Measurements from ENCODE around the gene CGNL1. TPM values are rescaled to one million over a fixed set of nuclear protein-coding genes. Genes with fewer than 3 reads are reported as not detected.

CGNL1 gene
- total RNA-seq, 2 donors from 2014 or later, result not detected

- H3K9me3 Mint-ChIP-seq, result no peaks in the 10 kb centered on the region
Observed at GRCh38 chr15:57505949-57506391, 129.7 kb downstream of the CGNL1 start.

GRCh38 chr15:57506422-57506821 is 130.1 kb downstream of the CGNL1 start:
- no peak for ATAC-seq (replicated peaks)
- H3K4me1 Mint-ChIP-seq, result no peaks in the 10 kb centered on the region
- H3K27me3 Mint-ChIP-seq, result no peaks in the 10 kb centered on the region
- H3K36me3 Mint-ChIP-seq (ENCODE audit: low read depth), result no peaks in the 10 kb centered on the region
- no peak overlapping the region for H3K4me3 Mint-ChIP-seq
- no peaks in the 10 kb centered on the region for H3K9me3 Mint-ChIP-seq
- no peak overlapping the region for H3K27ac Mint-ChIP-seq

More at GRCh38 chr15:57505949-57506391, 129.7 kb downstream of the CGNL1 start:
- no peaks in the 10 kb centered on the region for H3K27me3 Mint-ChIP-seq
- H3K27ac Mint-ChIP-seq, result no peak overlapping the region
- H3K4me1 Mint-ChIP-seq, result no peaks in the 10 kb centered on the region
- H3K36me3 Mint-ChIP-seq (ENCODE audit: low read depth), result no peaks in the 10 kb centered on the region
- H3K4me3 Mint-ChIP-seq, result no peak overlapping the region
- ATAC-seq (replicated peaks), result no peak

DNA sequence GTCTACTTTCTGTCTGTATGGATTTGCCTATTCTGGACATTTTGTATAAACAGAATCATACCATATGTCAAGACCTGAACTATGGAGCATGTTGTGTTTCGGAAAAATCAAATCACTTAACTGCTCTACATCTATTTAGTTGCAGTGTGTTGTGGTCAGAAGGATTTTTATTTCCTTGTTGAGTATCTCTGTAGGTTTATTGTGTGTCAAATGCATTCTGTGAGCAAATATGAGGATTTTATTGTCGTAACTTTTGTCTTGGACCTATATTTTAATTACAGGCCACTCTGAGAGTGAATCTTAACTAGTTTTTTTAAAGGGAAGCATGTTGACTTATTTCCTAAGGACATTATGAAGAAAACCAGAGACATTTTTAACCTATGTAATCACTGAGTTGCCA is 130.8 kb downstream of the CGNL1 start:
- Mint-ChIP-seq H3K4me3 (no peak overlapping the region), H3K9me3 (no peaks in the 10 kb centered on the region), H3K36me3 (ENCODE audit: low read depth) (no peaks in the 10 kb centered on the region), H3K4me1 (no peaks in the 10 kb centered on the region), H3K27ac (no peak overlapping the region), H3K27me3 (no peaks in the 10 kb centered on the region)
- ATAC-seq (replicated peaks), result no peak

DNA sequence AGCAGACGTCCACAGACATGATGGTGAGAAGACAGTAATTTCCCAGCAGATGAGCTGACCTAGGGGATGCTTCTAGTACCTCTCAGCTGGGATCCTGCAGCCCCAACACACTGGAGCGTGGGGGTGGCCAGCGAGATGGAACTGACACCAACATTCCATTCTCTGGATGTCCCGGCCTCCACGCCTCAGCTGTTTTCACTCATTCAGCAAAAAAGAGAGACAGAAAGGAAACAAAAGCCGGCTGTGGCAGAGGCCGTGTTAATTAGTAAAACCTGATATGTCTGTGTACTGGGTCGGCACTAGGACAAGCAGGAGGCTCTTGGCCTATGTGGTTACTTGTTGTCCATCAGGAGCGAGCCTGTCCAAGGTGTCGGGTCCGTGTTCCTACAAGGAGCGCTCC is 132.8 kb downstream of the CGNL1 start:
- no peak overlapping the region for H3K4me3 Mint-ChIP-seq
- no peak for ATAC-seq (replicated peaks)

GRCh38 chr15:57509965-57510364 is 133.7 kb downstream of the CGNL1 start:
- Mint-ChIP-seq H3K36me3 (ENCODE audit: low read depth) (no peaks in the 10 kb centered on the region), H3K4me3 (no peak overlapping the region), H3K27ac (no peak overlapping the region), H3K27me3 (no peaks in the 10 kb centered on the region), H3K4me1 (no peaks in the 10 kb centered on the region), H3K9me3 (no peaks in the 10 kb centered on the region)
- no peak for ATAC-seq (replicated peaks)

More for the DNA sequence above, 132.8 kb downstream of the CGNL1 start:
- H3K27ac Mint-ChIP-seq, result no peak overlapping the region
- H3K27me3 Mint-ChIP-seq, result no peaks in the 10 kb centered on the region
- no peaks in the 10 kb centered on the region for H3K36me3 Mint-ChIP-seq (ENCODE audit: low read depth)
- no peaks in the 10 kb centered on the region for H3K9me3 Mint-ChIP-seq
- no peaks in the 10 kb centered on the region for H3K4me1 Mint-ChIP-seq

- H3K36me3 Mint-ChIP-seq (ENCODE audit: low read depth), result no peaks in the 10 kb centered on the region
- H3K4me1 Mint-ChIP-seq, result no peaks in the 10 kb centered on the region
- H3K4me3 Mint-ChIP-seq, result no peak overlapping the region
- no peaks in the 10 kb centered on the region for H3K27me3 Mint-ChIP-seq
- no peak overlapping the region for H3K27ac Mint-ChIP-seq
- H3K9me3 Mint-ChIP-seq, result no peaks in the 10 kb centered on the region
- no peak for ATAC-seq (replicated peaks)
Observed at GRCh38 chr15:57510647-57511046, 134.3 kb downstream of the CGNL1 start.

DNA sequence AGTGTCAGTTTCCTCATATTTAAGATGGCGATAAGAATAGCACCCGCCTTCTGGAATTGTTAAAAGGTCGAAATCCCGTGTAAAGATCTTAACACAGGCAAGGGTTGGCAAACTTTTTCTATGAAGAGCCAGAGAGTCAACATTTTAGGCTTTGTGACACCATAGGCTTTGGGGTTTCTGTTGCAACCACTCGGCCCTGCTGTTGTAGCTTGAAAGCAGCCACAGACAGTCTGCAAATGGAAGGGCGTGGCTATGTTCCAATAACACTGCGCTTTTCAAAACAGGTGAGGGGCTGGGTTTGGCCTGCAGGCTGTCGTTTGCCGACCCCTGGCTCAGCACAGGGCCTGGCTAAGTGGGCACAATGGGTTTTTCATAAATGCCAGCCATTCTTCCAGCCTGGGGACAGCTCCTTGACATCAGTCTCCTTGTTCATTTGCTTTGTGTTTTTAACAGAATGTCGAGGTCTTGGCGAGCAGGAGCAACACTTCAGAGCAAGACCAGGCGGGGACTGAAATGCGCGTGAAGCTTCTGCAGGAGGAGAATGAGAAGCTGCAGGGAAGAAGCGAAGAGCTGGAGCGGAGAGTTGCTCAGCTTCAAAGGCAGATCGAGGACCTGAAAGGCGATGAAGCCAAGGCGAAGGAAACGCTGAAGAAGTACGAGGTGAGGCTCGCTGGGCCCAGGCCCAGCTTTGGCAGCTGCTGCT is 140.2 kb downstream of the CGNL1 start:
- no peak overlapping the region for H3K27ac Mint-ChIP-seq
- ATAC-seq (replicated peaks), result no peak
- no peaks in the 10 kb centered on the region for H3K36me3 Mint-ChIP-seq (ENCODE audit: low read depth)
- no peaks in the 10 kb centered on the region for H3K27me3 Mint-ChIP-seq
- H3K4me1 Mint-ChIP-seq, result no peaks in the 10 kb centered on the region
- H3K9me3 Mint-ChIP-seq, result no peaks in the 10 kb centered on the region
- no peak overlapping the region for H3K4me3 Mint-ChIP-seq

- no peaks in the 10 kb centered on the region for H3K27me3 Mint-ChIP-seq
- H3K36me3 Mint-ChIP-seq (ENCODE audit: low read depth), result no peaks in the 10 kb centered on the region
- no peaks in the 10 kb centered on the region for H3K9me3 Mint-ChIP-seq
- no peak overlapping the region for H3K27ac Mint-ChIP-seq
- no peak for ATAC-seq (replicated peaks)
- no peak overlapping the region for H3K4me3 Mint-ChIP-seq
- H3K4me1 Mint-ChIP-seq, result no peaks in the 10 kb centered on the region
Observed at GRCh38 chr15:57517030-57517671, 140.8 kb downstream of the CGNL1 start.

DNA sequence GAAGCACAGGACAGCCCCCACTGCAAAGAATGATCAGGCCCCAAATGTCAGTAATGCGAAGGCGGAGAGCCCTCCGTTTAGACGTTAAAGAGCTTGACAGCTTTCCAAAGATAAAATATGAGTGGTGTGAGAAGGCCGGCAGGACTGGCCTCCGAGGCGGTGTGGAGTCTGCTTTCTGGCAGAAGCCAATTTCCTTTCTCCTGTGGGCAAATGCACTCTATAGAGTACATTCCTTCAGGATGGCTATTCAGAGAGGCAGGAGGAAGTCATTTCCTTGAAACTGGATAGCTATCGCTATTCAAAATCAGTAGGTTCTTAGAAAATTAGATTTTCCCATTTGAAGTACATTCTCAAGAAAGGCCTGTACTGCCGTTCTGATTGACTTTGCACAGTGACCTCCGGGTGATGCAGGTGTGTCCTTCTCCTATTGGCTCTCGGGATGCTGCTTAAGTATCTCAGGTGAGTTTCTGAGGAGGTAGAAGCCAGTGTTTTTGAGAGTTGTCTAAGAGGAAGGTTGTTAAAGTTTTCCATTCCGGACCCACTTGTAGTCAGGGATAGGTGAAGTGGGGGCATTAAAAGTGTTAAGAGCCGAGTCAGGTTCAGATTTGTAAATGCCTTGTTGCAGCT is 142.6 kb downstream of the CGNL1 start:
- ATAC-seq (replicated peaks), result no peak
- H3K27ac Mint-ChIP-seq, result no peak overlapping the region
- H3K4me1 Mint-ChIP-seq, result no peaks in the 10 kb centered on the region
- H3K36me3 Mint-ChIP-seq (ENCODE audit: low read depth), result no peaks in the 10 kb centered on the region
- H3K9me3 Mint-ChIP-seq, result no peaks in the 10 kb centered on the region
- H3K27me3 Mint-ChIP-seq, result peaks cover 3% of the 10 kb centered on the region
- no peak overlapping the region for H3K4me3 Mint-ChIP-seq

DNA sequence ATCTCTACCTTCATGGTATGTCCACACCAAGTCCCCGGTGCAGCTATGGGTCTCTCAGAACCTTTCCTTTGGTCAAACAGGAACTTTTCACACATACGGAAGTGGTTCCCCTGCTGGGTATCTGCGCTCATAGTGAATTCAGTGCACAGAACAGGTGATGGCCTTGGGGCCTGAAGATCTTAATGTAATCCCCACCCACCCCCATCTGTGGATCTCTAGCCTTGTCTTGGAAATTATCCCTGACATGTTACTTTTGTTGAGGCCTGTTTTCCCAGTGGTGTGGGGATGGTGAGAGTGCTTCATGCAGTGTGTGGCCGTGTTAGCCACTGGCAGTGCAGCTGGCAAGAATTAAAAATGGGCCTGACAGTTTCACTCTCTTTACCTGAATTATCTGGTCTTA is 143.5 kb downstream of the CGNL1 start:
- H3K4me1 Mint-ChIP-seq, result no peaks in the 10 kb centered on the region
- H3K4me3 Mint-ChIP-seq, result no peak overlapping the region
- H3K27ac Mint-ChIP-seq, result no peak overlapping the region
- ATAC-seq (replicated peaks), result no peak
- H3K9me3 Mint-ChIP-seq, result no peaks in the 10 kb centered on the region
- H3K36me3 Mint-ChIP-seq (ENCODE audit: low read depth), result no peaks in the 10 kb centered on the region
- H3K27me3 Mint-ChIP-seq, result peaks cover 3% of the 10 kb centered on the region

GRCh38 chr15:57521503-57521902 is 145.2 kb downstream of the CGNL1 start:
- H3K4me1 Mint-ChIP-seq, result no peaks in the 10 kb centered on the region
- H3K9me3 Mint-ChIP-seq, result no peaks in the 10 kb centered on the region
- ATAC-seq (replicated peaks), result no peak
- no peaks in the 10 kb centered on the region for H3K36me3 Mint-ChIP-seq (ENCODE audit: low read depth)
- H3K27ac Mint-ChIP-seq, result no peak overlapping the region
- H3K27me3 Mint-ChIP-seq, result peaks cover 3% of the 10 kb centered on the region
- no peak overlapping the region for H3K4me3 Mint-ChIP-seq

DNA sequence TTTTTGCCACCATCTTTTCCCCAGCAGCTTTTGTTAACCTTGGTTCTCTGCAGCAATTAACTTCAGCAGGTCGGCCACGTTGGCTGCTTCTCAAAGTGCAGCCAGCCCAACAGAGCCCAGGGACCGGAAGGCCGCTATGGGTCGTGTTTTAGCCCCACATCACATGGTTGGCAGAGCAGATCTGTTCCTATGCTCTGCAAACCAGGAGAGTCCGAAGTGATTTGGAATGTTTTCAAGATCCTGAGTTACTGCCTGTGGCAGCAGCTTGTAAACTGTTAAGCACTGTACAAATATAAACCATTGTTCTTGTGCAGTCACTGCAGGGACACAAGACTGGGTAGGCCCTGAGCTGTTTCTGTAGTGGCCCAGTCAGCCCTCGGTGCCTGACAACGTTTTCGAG is 145.8 kb downstream of the CGNL1 start:
- peaks cover 3% of the 10 kb centered on the region for H3K27me3 Mint-ChIP-seq
- no peaks in the 10 kb centered on the region for H3K4me1 Mint-ChIP-seq
- H3K4me3 Mint-ChIP-seq, result no peak overlapping the region
- H3K9me3 Mint-ChIP-seq, result no peaks in the 10 kb centered on the region
- H3K27ac Mint-ChIP-seq, result no peak overlapping the region
- ATAC-seq (replicated peaks), result no peak
- no peaks in the 10 kb centered on the region for H3K36me3 Mint-ChIP-seq (ENCODE audit: low read depth)

- no peak for ATAC-seq (replicated peaks)
- Mint-ChIP-seq H3K27me3 (peaks cover 3% of the 10 kb centered on the region), H3K36me3 (ENCODE audit: low read depth) (no peaks in the 10 kb centered on the region), H3K4me1 (no peaks in the 10 kb centered on the region), H3K9me3 (no peaks in the 10 kb centered on the region), H3K27ac (no peak overlapping the region), H3K4me3 (no peak overlapping the region)
Observed at GRCh38 chr15:57525581-57525980, 149.3 kb downstream of the CGNL1 start.

DNA sequence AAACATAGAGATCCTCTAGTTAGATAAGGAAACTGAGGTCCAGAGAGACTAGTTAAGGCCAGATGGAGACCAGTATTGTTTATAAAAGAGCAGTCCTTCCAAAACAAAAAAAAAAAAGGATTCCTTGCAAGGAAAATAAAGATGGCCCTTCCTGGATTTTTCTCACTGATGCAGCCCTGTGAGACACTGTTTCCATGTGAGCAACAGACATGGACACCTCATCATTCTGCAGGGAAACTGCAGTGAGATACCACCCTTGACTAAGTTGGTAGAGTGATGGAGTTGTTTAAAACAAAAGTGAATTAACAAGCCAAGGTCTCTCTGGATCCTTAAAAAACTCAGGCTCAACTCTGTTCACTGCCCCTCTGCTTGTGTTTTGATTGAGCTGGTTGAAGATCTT is 149.8 kb downstream of the CGNL1 start:
- no peak overlapping the region for H3K4me3 Mint-ChIP-seq
- no peak overlapping the region for H3K27ac Mint-ChIP-seq
- no peak for ATAC-seq (replicated peaks)
- peaks cover 3% of the 10 kb centered on the region for H3K27me3 Mint-ChIP-seq
- H3K4me1 Mint-ChIP-seq, result no peaks in the 10 kb centered on the region
- H3K9me3 Mint-ChIP-seq, result no peaks in the 10 kb centered on the region
- no peaks in the 10 kb centered on the region for H3K36me3 Mint-ChIP-seq (ENCODE audit: low read depth)

DNA sequence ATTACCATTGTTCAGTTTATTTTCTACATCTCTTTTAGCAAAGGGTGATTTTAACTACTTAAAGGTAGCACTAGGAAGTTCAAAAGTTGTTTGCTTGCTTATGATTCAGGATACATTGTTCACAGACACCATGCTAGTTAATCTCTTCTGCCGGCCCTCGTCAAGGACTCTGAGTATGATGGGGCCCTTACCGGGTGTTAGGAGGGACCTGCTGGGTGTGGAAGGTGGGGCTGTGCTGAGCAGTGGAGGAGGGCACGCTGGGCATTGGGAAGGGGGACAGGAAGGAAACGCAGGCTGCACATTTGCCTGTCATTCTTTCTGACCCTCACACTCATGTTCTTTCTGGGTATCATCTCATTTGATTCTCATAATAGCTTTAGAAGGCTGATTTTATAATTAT is 150.3 kb downstream of the CGNL1 start:
- no peak overlapping the region for H3K27ac Mint-ChIP-seq
- H3K4me1 Mint-ChIP-seq, result no peaks in the 10 kb centered on the region
- no peaks in the 10 kb centered on the region for H3K9me3 Mint-ChIP-seq
- H3K4me3 Mint-ChIP-seq, result no peak overlapping the region
- ATAC-seq (replicated peaks), result no peak
- H3K27me3 Mint-ChIP-seq, result peaks cover 3% of the 10 kb centered on the region
- H3K36me3 Mint-ChIP-seq (ENCODE audit: low read depth), result no peaks in the 10 kb centered on the region

All from activated T-helper 17 cell treated with anti-CD3 and anti-CD28 coated beads, Interleukin-2, amount 50 U/mL, for 72 hours (primary cell).